HEK293 (cell line): ENCODE measurements around the gene TBCEL.
A peak's percentile ranks its signal among the peaks of the same experiment; 100 is the strongest.

Experiments
- CTCF ChIA-PET: fragments of 350-600 bp; formaldehyde crosslinking; extraction: SDS; loops from one replicate; lab custom pipeline; 2021; ENCODE audit warnings: antibody characterized with exemption; lab: Yijun Ruan, JAX
- POLR2A ChIA-PET: fragments of 300-600 bp; formaldehyde crosslinking; extraction: SDS; loops from one replicate; lab custom pipeline; 2020; ENCODE audit warnings: antibody characterized with exemption, inconsistent platforms; lab: Yijun Ruan, JAX
- H3K27ac ChIP-seq: fragments of 200-500 bp; sonication (Bioruptor generic); 2 replicates; pipeline ENCODE4 v1.5.1; 2014; ENCODE audit warnings: low read depth, low read length, control low read depth, inconsistent platforms; ENCODE audit errors: extremely low read depth
- H3K36me3 ChIP-seq, 2 experiments: fragments of 200-500 bp in 1 of 2; sonication (Bioruptor generic) in 1 of 2; 1 replicate in 1 of 2; 2 replicates in 1 of 2; pipeline ENCODE4 v1.5.1; 2014 to 2017; ENCODE audit warnings: inconsistent platforms in 2 of 2, low read length in 2 of 2; ENCODE audit not compliant: control insufficient read depth in 2 of 2, insufficient read depth in 1 of 2
- H3K4me1 ChIP-seq: fragments of 200-500 bp; sonication (Bioruptor generic); 2 replicates; pipeline ENCODE4 v1.5.1; 2014; ENCODE audit warnings: mild to moderate bottlenecking, low read length, inconsistent platforms; ENCODE audit not compliant: control insufficient read depth, insufficient read depth
- H3K4me3 ChIP-seq: 2 replicates; pipeline ENCODE4 v1.5.1; 2011; ENCODE audit warnings: low read depth, mild to moderate bottlenecking, control low read depth, low read length, moderate library complexity
- H3K9me3 ChIP-seq: fragments of 200-500 bp; sonication (Bioruptor generic); 2 replicates; pipeline ENCODE4 v1.5.1; 2014; ENCODE audit warnings: low read depth, low read length, inconsistent platforms; ENCODE audit not compliant: control insufficient read depth, insufficient read depth
- FEZF1 ChIP-seq: fragments of 450-650 bp; formaldehyde crosslinking; IDR thresholded peaks from 2 replicates; pipeline ENCODE4 v1.5.1; 2016; ENCODE audit warnings: missing biosample characterization, missing genetic modification characterization
- GFI1B ChIP-seq: fragments of 450-650 bp; formaldehyde crosslinking; IDR thresholded peaks from 2 replicates; pipeline ENCODE4 v1.5.1; 2016; ENCODE audit warnings: missing biosample characterization, missing genetic modification characterization
- KLF8 ChIP-seq: fragments of 450-650 bp; formaldehyde crosslinking; IDR thresholded peaks from 2 replicates; pipeline ENCODE4 v1.5.1; 2016; ENCODE audit warnings: missing biosample characterization, missing genetic modification characterization
- OSR2 ChIP-seq: fragments of 450-650 bp; formaldehyde crosslinking; IDR thresholded peaks from 2 replicates; pipeline ENCODE4 v1.5.1; 2016; ENCODE audit warnings: missing biosample characterization, missing genetic modification characterization
- OVOL3 ChIP-seq: fragments of 450-650 bp; formaldehyde crosslinking; IDR thresholded peaks from 2 replicates; pipeline ENCODE4 v1.5.1; 2016; ENCODE audit warnings: missing biosample characterization, missing genetic modification characterization
- SCRT2 ChIP-seq: fragments of 450-650 bp; formaldehyde crosslinking; IDR thresholded peaks from 2 replicates; pipeline ENCODE4 v1.5.1; 2016; ENCODE audit warnings: missing biosample characterization, missing genetic modification characterization
- SP2 ChIP-seq: fragments of 450-650 bp; formaldehyde crosslinking; IDR thresholded peaks from 2 replicates; pipeline ENCODE4 v1.5.1; 2016; ENCODE audit warnings: missing biosample characterization, missing genetic modification characterization
- TCF7L2 ChIP-seq: IDR thresholded peaks from 2 replicates; pipeline ENCODE4 v1.6.1; 2011; ENCODE audit warnings: low read depth, mild to moderate bottlenecking, inconsistent platforms, low read length, moderate library complexity, borderline replicate concordance
- TRIM28 ChIP-seq: IDR thresholded peaks from 2 replicates; pipeline ENCODE4 v1.6.1; 2011; ENCODE audit warnings: low read length, control low read depth, borderline replicate concordance
- WT1 ChIP-seq: fragments of 450-650 bp; formaldehyde crosslinking; IDR thresholded peaks from 2 replicates; pipeline ENCODE4 v1.5.1; 2016; ENCODE audit warnings: missing biosample characterization, missing genetic modification characterization
- ZEB2 ChIP-seq: fragments of 450-650 bp; formaldehyde crosslinking; IDR thresholded peaks from 2 replicates; pipeline ENCODE4 v1.5.1; 2016; ENCODE audit warnings: missing biosample characterization, missing genetic modification characterization
- ZNF138 ChIP-seq: fragments of 450-650 bp; formaldehyde crosslinking; IDR thresholded peaks from 2 replicates; pipeline ENCODE4 v1.5.1; 2016; ENCODE audit warnings: missing biosample characterization, missing genetic modification characterization, borderline replicate concordance
- ZNF211 ChIP-seq: fragments of 450-650 bp; formaldehyde crosslinking; IDR thresholded peaks from 2 replicates; pipeline ENCODE4 v1.5.1; 2016; ENCODE audit warnings: low read depth, missing biosample characterization, missing genetic modification characterization
- ZNF610 ChIP-seq: fragments of 450-650 bp; formaldehyde crosslinking; IDR thresholded peaks from 2 replicates; pipeline ENCODE4 v1.5.1; 2016; ENCODE audit warnings: missing biosample characterization, missing genetic modification characterization, borderline replicate concordance
- ZNF624 ChIP-seq: fragments of 450-650 bp; formaldehyde crosslinking; IDR thresholded peaks from 2 replicates; pipeline ENCODE4 v1.5.1; 2017; ENCODE audit warnings: missing biosample characterization, missing genetic modification characterization
- ZNF629 ChIP-seq: fragments of 450-650 bp; formaldehyde crosslinking; IDR thresholded peaks from 2 replicates; pipeline ENCODE4 v1.5.1; 2017; ENCODE audit warnings: missing biosample characterization, missing genetic modification characterization
- ZNF664 ChIP-seq: fragments of 450-650 bp; formaldehyde crosslinking; IDR thresholded peaks from 2 replicates; pipeline ENCODE4 v1.5.1; 2016; ENCODE audit warnings: missing biosample characterization, missing genetic modification characterization
- ZNF677 ChIP-seq: fragments of 450-650 bp; IDR thresholded peaks from 2 replicates; pipeline ENCODE4 v1.5.0; 2018; ENCODE audit warnings: missing biosample characterization, mild to moderate bottlenecking, missing genetic modification characterization, moderate library complexity
- ZNF792 ChIP-seq: fragments of 450-650 bp; formaldehyde crosslinking; IDR thresholded peaks from 2 replicates; pipeline ENCODE4 v1.5.1; 2016; ENCODE audit warnings: missing biosample characterization, missing genetic modification characterization
- ZNF843 ChIP-seq: fragments of 450-650 bp; formaldehyde crosslinking; IDR thresholded peaks from 2 replicates; pipeline ENCODE4 v1.5.1; 2016; ENCODE audit warnings: missing biosample characterization, missing genetic modification characterization
- ZSCAN23 ChIP-seq: fragments of 450-650 bp; formaldehyde crosslinking; IDR thresholded peaks from 2 replicates; pipeline ENCODE4 v1.5.1; 2016; ENCODE audit warnings: missing biosample characterization, missing genetic modification characterization
- TF ChIP-seq, protein P1 (sequence below): fragments of 450-650 bp; formaldehyde crosslinking; IDR thresholded peaks from 2 replicates; pipeline ENCODE4 v1.5.1; 2016; ENCODE audit warnings: missing biosample characterization, missing genetic modification characterization
- TF ChIP-seq, protein P2 (sequence below): fragments of 450-650 bp; formaldehyde crosslinking; IDR thresholded peaks from 2 replicates; pipeline ENCODE4 v1.5.1; 2016; ENCODE audit warnings: missing biosample characterization, missing genetic modification characterization
- TF ChIP-seq, protein P3 (sequence below): fragments of 450-650 bp; formaldehyde crosslinking; IDR thresholded peaks from 2 replicates; pipeline ENCODE4 v1.5.1; 2017; ENCODE audit warnings: missing biosample characterization, missing genetic modification characterization

Gene TBCEL

DNA sequence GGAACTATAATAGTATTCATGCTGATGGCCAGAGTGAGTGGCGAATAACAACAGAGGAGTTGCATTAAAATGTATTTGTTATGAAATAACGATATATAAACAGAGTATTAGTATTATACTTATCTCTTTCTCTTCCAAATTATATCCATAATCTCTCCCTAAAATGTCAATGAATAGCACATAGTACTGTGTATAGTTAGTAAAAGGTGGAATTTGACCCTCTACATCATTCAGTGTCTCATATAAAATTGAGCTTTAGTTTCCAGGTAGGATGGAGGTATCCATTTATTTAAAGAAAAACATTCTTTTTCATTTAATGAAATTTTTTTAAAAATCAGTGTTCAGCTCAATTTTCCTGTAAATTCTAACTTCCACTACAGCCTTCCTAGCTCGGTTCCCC is 42.7 kb downstream of the TBCEL start (continued):
- TF ChIP-seq ZSCAN23 (tag by site-specific recombination) (no peak), ZNF138 (tag by site-specific recombination) (no peak), ZNF211 (tag by site-specific recombination) (no peak), ZNF792 (tag by site-specific recombination) (no peak), ZNF677 (no peak)

DNA sequence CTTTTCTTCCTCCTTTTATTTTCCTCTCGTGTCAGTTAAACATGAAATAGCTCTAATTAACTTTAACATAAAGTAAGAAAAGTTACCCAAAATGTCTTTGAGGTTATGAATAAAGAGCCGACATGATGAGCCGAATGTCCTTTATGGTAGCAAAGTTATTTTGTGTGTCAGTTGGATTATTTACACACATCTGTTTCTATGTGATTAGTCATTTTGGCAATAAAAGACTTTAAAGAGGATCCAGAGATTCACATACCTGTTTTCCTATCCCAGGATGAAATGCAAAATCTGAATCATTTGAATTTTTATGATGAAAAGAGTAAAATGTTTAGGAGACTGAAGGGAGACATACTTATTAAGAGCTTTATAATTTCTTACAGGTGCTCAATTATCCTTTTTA is 43.1 kb downstream of the TBCEL start:
- Histone ChIP-seq H3K9me3 (no peaks in the 10 kb centered on the region), H3K27ac (no peak overlapping the region), H3K4me3 (no peak overlapping the region), H3K36me3 (peaks cover 0 to 42% of the 10 kb centered on the region in 2 experiments; a peak in 2 of 3 replicates), H3K4me1 (peaks cover 10% of the 10 kb centered on the region; the same call in 1 of the 2 replicates)
- ChIA-PET POLR2A (no interaction called here), CTCF (interaction anchor here (0.6 to 1.5 kb wide), 3 partner anchors 14 to 128 kb away, joined by 3 to 4 read pairs (median 3); no protein-coding TSS in a partner anchor)
- TF ChIP-seq ZNF610 (tag by site-specific recombination) (no peak), SCRT2 (tag by site-specific recombination) (no peak), KLF8 (tag by site-specific recombination) (no peak), ZNF664 (tag by site-specific recombination) (no peak), ZNF677 (no peak), ZNF629 (tag by site-specific recombination) (no peak), ZNF624 (tag by site-specific recombination) (no peak)
- TF ChIP-seq, protein P1, sequence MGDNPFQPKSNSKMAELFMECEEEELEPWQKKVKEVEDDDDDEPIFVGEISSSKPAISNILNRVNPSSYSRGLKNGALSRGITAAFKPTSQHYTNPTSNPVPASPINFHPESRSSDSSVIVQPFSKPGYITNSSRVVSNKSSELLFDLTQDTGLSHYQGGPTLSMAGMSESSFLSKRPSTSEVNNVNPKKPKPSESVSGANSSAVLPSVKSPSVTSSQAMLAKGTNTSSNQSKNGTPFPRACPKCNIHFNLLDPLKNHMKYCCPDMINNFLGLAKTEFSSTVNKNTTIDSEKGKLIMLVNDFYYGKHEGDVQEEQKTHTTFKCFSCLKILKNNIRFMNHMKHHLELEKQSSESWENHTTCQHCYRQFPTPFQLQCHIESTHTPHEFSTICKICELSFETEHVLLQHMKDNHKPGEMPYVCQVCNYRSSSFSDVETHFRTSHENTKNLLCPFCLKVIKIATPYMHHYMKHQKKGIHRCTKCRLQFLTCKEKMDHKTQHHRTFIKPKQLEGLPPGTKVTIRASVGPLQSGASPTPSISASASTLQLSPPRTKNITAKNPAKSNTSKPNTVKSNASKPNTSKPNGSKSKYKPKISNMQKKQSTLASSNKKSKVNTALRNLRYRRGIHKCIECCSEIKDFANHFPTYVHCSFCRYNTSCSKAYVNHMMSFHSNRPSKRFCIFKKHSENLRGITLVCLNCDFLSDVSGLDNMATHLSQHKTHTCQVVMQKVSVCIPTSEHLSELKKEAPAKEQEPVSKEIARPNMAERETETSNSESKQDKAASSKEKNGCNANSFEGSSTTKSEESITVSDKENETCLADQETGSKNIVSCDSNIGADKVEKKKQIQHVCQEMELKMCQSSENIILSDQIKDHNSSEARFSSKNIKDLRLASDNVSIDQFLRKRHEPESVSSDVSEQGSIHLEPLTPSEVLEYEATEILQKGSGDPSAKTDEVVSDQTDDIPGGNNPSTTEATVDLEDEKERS, result no peak
- TF ChIP-seq, all 188 proteins: peak for 0

DNA sequence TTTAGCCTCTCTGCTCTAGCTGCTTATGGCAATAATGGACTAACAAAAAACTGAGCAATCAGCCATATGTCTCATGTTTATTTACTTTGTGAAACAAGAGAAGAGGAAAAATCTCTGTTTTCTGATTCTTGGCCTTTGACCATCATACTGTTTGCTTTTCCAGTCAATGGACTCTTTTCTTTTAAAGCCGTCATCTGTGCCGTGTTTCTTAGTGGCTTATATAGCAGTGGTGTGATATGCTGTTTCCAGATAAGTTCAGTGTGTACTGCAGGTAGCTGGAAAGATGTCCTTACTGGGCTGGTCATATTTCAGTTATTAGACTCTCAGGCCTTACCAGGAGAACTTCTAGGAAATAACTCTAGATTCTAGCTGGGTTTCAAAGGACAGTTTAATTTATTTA is 43.6 kb downstream of the TBCEL start:
- Histone ChIP-seq H3K9me3 (no peaks in the 10 kb centered on the region), H3K4me3 (no peak overlapping the region), H3K4me1 (peaks cover 10% of the 10 kb centered on the region; the same call in 1 of the 2 replicates), H3K27ac (no peak overlapping the region), H3K36me3 (peaks cover 0 to 38% of the 10 kb centered on the region in 2 experiments; a peak in 2 of 3 replicates)
- CTCF ChIA-PET, result interaction anchor here (0.6 to 1.5 kb wide), 5 partner anchors 15 to 127 kb away, joined by 3 to 6 read pairs (median 3); no protein-coding TSS in a partner anchor
- POLR2A ChIA-PET, result no interaction called here
- TF ChIP-seq, protein P1, result no peak
- peak; percentile 48 for TF ChIP-seq OSR2
- TF ChIP-seq ZNF843, result peak; percentile 75
- peak; percentile 60; the same call in 1 of the 2 replicates for TF ChIP-seq TCF7L2
- TF ChIP-seq FEZF1 (tag by site-specific recombination), result peak; percentile 95
- no peak for TF ChIP-seq SP2
- peak; percentile 96 for TF ChIP-seq GFI1B (tag by site-specific recombination)
- TF ChIP-seq ZEB2 (tag by site-specific recombination), result peak; percentile 29; the same call in 1 of the 2 replicates
- peak; percentile 86; the same call in 1 of the 2 replicates for TF ChIP-seq TRIM28
- TF ChIP-seq, protein P2, sequence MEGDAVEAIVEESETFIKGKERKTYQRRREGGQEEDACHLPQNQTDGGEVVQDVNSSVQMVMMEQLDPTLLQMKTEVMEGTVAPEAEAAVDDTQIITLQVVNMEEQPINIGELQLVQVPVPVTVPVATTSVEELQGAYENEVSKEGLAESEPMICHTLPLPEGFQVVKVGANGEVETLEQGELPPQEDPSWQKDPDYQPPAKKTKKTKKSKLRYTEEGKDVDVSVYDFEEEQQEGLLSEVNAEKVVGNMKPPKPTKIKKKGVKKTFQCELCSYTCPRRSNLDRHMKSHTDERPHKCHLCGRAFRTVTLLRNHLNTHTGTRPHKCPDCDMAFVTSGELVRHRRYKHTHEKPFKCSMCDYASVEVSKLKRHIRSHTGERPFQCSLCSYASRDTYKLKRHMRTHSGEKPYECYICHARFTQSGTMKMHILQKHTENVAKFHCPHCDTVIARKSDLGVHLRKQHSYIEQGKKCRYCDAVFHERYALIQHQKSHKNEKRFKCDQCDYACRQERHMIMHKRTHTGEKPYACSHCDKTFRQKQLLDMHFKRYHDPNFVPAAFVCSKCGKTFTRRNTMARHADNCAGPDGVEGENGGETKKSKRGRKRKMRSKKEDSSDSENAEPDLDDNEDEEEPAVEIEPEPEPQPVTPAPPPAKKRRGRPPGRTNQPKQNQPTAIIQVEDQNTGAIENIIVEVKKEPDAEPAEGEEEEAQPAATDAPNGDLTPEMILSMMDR (tag by site-specific recombination), result no peak
- 0 out of 2 replicates have a peak, but pooled peaks have one; percentile 13 for TF ChIP-seq WT1 (tag by site-specific recombination)
- peak; percentile 35; the same call in 1 of the 2 replicates for TF ChIP-seq ZNF629 (tag by site-specific recombination)
- TF ChIP-seq, protein P3, sequence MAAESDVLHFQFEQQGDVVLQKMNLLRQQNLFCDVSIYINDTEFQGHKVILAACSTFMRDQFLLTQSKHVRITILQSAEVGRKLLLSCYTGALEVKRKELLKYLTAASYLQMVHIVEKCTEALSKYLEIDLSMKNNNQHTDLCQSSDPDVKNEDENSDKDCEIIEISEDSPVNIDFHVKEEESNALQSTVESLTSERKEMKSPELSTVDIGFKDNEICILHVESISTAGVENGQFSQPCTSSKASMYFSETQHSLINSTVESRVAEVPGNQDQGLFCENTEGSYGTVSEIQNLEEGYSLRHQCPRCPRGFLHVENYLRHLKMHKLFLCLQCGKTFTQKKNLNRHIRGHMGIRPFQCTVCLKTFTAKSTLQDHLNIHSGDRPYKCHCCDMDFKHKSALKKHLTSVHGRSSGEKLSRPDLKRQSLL (tag by site-specific recombination), result no peak
- no peak; the same call in 1 of the 2 replicates for TF ChIP-seq OVOL3
